D721Med (cell line): ENCODE data around the gene PPP1R1A.

Experiments used
- DNase-seq: peaks from one replicate; pipeline ENCODE4 v3.0.0; 2011; ENCODE audit warnings: low spot score; ENCODE audit not compliant: insufficient read length
- FAIRE-seq: peaks from 2 replicates; lab custom pipeline; 2011; peaks lifted over from hg19 to GRCh38; lab: Jason Lieb, UNC
- CTCF ChIP-seq: IDR thresholded peaks from 2 replicates; pipeline ENCODE4 v1.5.1; 2012; ENCODE audit warnings: mild to moderate bottlenecking, control low read depth; ENCODE audit not compliant: insufficient read depth; ENCODE audit errors: missing control alignments

Gene PPP1R1A

GRCh38 chr12:54565310-54565985 is 23.0 kb downstream of the PPP1R1A start:
- no peak for TF ChIP-seq CTCF
- no peak for DNase-seq
- no peak for FAIRE-seq

- FAIRE-seq = no peak
- no peak for TF ChIP-seq CTCF
- no peak for DNase-seq
Observed at GRCh38 chr12:54564768-54565167, 23.7 kb downstream of the PPP1R1A start.

- TF ChIP-seq CTCF = no peak
- no peak for FAIRE-seq
Observed at GRCh38 chr12:54563787-54564186, 24.7 kb downstream of the PPP1R1A start.

GRCh38 chr12:54562750-54563356 is 25.6 kb downstream of the PPP1R1A start:
- FAIRE-seq (no peak), DNase-seq (no peak)
- TF ChIP-seq CTCF = no peak

More at GRCh38 chr12:54563787-54564186, 24.7 kb downstream of the PPP1R1A start:
- DNase-seq = no peak

GRCh38 chr12:54561164-54561563 is 27.3 kb downstream of the PPP1R1A start:
- no peak for FAIRE-seq
- TF ChIP-seq CTCF = no peak
- no peak for DNase-seq

GRCh38 chr12:54560374-54560858 is 28.0 kb downstream of the PPP1R1A start:
- TF ChIP-seq CTCF = no peak
- FAIRE-seq = no peak

GRCh38 chr12:54558759-54559158 is 29.7 kb downstream of the PPP1R1A start:
- FAIRE-seq = no peak
- no peak for TF ChIP-seq CTCF
- DNase-seq = no peak

More at GRCh38 chr12:54560374-54560858, 28.0 kb downstream of the PPP1R1A start:
- DNase-seq = no peak
